ENCODE measurements around the gene SCN1A.

SCN1A gene

DNA sequence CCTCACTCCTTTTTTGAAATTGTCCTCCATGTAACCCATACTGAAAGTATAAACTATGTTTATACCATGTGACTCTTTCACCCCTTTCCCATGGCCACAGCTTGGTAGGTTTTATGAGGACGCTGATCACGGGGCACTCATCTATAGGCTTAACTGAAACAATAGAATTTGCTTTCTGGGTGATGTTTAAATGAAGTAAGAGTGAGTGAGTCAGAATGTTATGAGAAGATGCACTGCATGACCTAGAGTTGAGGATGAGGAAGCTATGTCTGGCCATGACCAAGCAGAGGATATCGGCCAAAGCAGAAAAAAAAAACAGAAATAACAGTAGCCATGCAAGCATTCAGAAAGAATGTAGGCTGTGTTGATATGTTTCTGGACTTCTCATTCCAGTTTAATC lies 34.9 kb downstream of the SCN1A start:
- DNase-seq (ENCODE audit: low spot score in 2 of 2) (no peak), ATAC-seq (replicated peaks; ENCODE audit: extremely low read depth, poor library complexity, severe bottlenecking) (no peak)
- no peak overlapping the region for H3K4me3 Mint-ChIP-seq
- no peaks in the 10 kb centered on the region for H3K36me3 Mint-ChIP-seq (ENCODE audit: insufficient read depth)
- no peak overlapping the region for H3K27ac Mint-ChIP-seq (ENCODE audit: low read depth)
- no peaks in the 10 kb centered on the region for H3K9me3 Mint-ChIP-seq
- H3K4me1 Mint-ChIP-seq, result no peaks in the 10 kb centered on the region
- peaks cover 19% of the 10 kb centered on the region for H3K27me3 Mint-ChIP-seq

DNA sequence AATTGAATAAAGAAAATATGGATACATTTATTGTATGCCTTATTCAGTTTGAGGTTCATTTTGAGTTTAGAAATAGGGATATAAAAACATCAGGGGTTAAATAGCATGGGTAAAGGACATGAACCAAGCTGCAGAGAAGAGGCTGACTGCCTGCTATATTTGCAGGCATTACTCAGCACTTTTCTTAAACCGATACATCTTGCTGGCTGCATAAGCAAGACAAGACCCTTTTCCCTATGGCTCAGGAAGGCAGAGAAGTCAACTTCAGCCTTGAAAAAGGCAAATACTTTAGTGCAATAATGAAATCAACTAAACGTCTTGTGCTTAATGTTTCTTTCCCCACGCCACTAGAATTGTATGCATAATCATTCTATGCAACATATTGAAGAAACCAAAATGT lies 36.4 kb downstream of the SCN1A start:
- DNase-seq (ENCODE audit: low spot score in 2 of 2), result no peak
- no peak overlapping the region for H3K27ac Mint-ChIP-seq (ENCODE audit: low read depth)
- no peaks in the 10 kb centered on the region for H3K4me1 Mint-ChIP-seq

DNA sequence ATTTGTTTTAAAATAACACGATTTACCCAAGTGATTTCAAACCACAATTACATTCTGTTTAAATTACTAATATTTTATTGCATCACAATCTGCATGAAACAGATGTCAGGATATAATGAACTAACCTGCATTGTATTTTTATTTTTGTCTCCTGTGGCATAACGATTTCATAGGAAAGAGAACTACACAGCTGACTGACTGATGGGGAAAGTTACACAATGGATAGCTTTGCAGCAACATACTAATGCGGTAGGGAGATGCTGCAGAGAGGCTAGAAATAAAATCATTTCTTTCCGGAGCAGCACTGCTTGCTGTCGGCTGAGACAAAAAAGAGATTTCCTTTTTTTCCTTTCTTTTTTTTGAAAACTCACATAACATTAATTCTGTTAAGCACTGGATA lies 36.9 kb downstream of the SCN1A start:
- DNase-seq (ENCODE audit: low spot score in 2 of 2) (no peak), ATAC-seq (replicated peaks; ENCODE audit: extremely low read depth, poor library complexity, severe bottlenecking) (no peak)
- Mint-ChIP-seq H3K9me3 (no peaks in the 10 kb centered on the region), H3K4me1 (no peaks in the 10 kb centered on the region), H3K4me3 (no peak overlapping the region), H3K36me3 (ENCODE audit: insufficient read depth) (no peaks in the 10 kb centered on the region), H3K27me3 (peaks cover 30% of the 10 kb centered on the region), H3K27ac (ENCODE audit: low read depth) (no peak overlapping the region)

More for the DNA sequence above, 36.4 kb downstream of the SCN1A start:
- no peak for ATAC-seq (replicated peaks; ENCODE audit: extremely low read depth, poor library complexity, severe bottlenecking)
- H3K9me3 Mint-ChIP-seq, result no peaks in the 10 kb centered on the region
- H3K4me3 Mint-ChIP-seq, result no peak overlapping the region
- peaks cover 25% of the 10 kb centered on the region for H3K27me3 Mint-ChIP-seq
- H3K36me3 Mint-ChIP-seq (ENCODE audit: insufficient read depth), result no peaks in the 10 kb centered on the region

DNA sequence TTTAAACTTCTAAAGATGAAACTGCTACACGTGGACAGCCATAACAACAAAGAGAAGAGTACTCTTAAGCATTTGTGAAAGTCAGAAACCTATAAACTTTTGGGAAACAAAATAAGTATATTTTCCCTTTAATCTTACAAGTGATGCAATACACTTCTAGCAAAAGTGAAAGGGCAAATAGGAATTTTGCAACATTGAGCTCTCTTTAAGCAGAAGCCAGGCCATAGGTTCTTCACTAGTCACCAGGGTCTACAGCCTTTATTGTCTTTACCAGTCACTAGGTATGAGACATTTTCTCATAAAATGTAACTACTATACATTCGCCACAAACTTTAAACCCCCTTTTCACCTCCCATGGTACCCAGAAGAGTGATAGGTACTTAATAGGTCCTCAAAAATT lies 37.5 kb downstream of the SCN1A start:
- Mint-ChIP-seq H3K27ac (ENCODE audit: low read depth) (no peak overlapping the region), H3K36me3 (ENCODE audit: insufficient read depth) (no peaks in the 10 kb centered on the region), H3K4me1 (no peaks in the 10 kb centered on the region), H3K27me3 (peaks cover 32% of the 10 kb centered on the region), H3K4me3 (no peak overlapping the region), H3K9me3 (no peaks in the 10 kb centered on the region)
- ATAC-seq (replicated peaks; ENCODE audit: extremely low read depth, poor library complexity, severe bottlenecking), result no peak
- no peak for DNase-seq (ENCODE audit: low spot score in 2 of 2)

DNA sequence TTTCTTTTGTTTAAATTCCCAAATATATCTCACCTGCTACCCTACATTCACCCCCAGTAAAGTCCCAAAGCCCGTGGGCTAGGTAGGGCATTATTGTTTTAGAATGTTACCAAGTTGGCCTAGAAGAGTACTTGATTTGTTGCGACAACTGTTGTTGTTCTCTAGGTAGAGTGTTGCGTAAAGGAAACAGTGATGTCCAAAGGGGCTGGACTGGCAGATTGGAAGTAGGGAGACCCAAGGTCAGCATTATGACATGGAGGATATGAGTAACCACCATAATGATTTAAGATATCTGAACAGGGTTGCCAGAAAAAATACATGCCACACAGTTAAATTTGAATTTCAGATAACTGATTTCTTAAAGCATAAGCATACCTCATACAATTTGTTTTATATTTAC lies 39.2 kb downstream of the SCN1A start:
- no peaks in the 10 kb centered on the region for H3K9me3 Mint-ChIP-seq
- no peaks in the 10 kb centered on the region for H3K4me1 Mint-ChIP-seq
- H3K36me3 Mint-ChIP-seq (ENCODE audit: insufficient read depth), result no peaks in the 10 kb centered on the region
- DNase-seq (ENCODE audit: low spot score in 2 of 2), result no peak
- no peak overlapping the region for H3K4me3 Mint-ChIP-seq
- no peak for ATAC-seq (replicated peaks; ENCODE audit: extremely low read depth, poor library complexity, severe bottlenecking)
- H3K27me3 Mint-ChIP-seq, result peaks cover 30% of the 10 kb centered on the region
- no peak overlapping the region for H3K27ac Mint-ChIP-seq (ENCODE audit: low read depth)

DNA sequence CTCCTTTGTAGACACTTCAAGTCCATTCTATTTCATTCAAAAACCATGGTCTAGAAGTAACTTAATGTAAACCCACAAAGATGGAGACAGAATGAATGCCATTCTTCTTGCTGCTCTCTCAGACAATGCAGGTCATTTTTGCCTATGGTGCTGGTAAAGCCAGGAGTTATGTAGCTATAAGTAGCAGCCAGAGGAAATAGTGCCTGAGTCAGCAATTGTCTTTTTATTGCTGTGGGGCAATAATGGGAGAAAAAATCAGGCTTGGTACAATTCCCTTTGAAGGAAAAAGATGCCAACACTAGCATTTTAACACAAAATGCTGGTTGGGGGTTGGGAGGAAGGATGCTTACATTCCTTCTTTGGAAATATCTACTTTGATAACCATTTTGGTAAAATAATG lies 43.5 kb downstream of the SCN1A start:
- ATAC-seq (replicated peaks; ENCODE audit: extremely low read depth, poor library complexity, severe bottlenecking) (no peak), DNase-seq (ENCODE audit: low spot score in 2 of 2) (no peak)
- peaks cover 30% of the 10 kb centered on the region for H3K27me3 Mint-ChIP-seq
- H3K36me3 Mint-ChIP-seq (ENCODE audit: insufficient read depth), result no peaks in the 10 kb centered on the region
- no peaks in the 10 kb centered on the region for H3K9me3 Mint-ChIP-seq
- H3K4me1 Mint-ChIP-seq, result no peaks in the 10 kb centered on the region
- H3K27ac Mint-ChIP-seq (ENCODE audit: low read depth), result no peak overlapping the region
- no peak overlapping the region for H3K4me3 Mint-ChIP-seq

DNA sequence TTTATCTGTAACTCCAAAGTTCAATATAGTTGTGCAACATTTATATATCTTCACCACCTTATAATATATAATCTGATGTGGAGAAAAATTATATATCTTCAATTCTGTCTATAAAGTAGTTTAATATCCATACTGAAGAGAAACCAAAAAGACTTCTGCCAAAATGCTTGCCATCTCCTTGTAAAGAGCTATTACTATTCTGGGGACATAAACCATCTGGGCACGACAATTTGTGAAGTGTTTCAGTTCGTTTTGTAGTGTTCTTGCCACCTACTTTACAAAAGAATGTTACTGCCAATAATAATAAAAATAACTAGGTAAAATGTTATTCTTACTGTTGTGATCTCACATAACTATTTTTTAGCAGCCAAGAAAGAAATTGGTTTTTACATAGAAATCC lies 45.1 kb downstream of the SCN1A start:
- H3K27me3 Mint-ChIP-seq, result peaks cover 30% of the 10 kb centered on the region
- H3K4me3 Mint-ChIP-seq, result no peak overlapping the region
- no peak for DNase-seq (ENCODE audit: low spot score in 2 of 2)
- H3K4me1 Mint-ChIP-seq, result no peaks in the 10 kb centered on the region
- no peak for ATAC-seq (replicated peaks; ENCODE audit: extremely low read depth, poor library complexity, severe bottlenecking)
- no peak overlapping the region for H3K27ac Mint-ChIP-seq (ENCODE audit: low read depth)
- no peaks in the 10 kb centered on the region for H3K36me3 Mint-ChIP-seq (ENCODE audit: insufficient read depth)
- no peaks in the 10 kb centered on the region for H3K9me3 Mint-ChIP-seq

DNA sequence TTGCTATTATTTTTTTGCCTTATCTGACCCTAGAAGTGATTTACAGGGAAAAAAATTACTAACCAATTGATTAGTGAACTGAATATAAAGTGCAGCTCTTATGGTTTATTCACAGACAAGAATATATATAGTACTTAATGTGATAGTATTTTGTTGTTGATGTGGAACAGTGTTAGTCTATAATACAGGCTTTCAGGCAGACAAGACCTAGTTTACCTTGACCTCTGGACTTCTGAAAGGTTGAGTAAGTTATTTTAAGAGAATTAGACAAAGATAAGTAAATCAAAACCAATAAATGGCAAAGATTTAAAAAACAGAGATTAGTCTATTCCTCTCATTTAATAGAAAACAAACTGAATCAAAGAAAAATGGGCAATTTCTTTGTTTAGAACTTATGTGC lies 46.0 kb downstream of the SCN1A start:
- Mint-ChIP-seq H3K4me1 (no peaks in the 10 kb centered on the region), H3K9me3 (no peaks in the 10 kb centered on the region), H3K36me3 (ENCODE audit: insufficient read depth) (no peaks in the 10 kb centered on the region), H3K4me3 (no peak overlapping the region), H3K27me3 (peaks cover 36% of the 10 kb centered on the region), H3K27ac (ENCODE audit: low read depth) (no peak overlapping the region)
- ATAC-seq (replicated peaks; ENCODE audit: extremely low read depth, poor library complexity, severe bottlenecking) (no peak), DNase-seq (ENCODE audit: low spot score in 2 of 2) (no peak)

DNA sequence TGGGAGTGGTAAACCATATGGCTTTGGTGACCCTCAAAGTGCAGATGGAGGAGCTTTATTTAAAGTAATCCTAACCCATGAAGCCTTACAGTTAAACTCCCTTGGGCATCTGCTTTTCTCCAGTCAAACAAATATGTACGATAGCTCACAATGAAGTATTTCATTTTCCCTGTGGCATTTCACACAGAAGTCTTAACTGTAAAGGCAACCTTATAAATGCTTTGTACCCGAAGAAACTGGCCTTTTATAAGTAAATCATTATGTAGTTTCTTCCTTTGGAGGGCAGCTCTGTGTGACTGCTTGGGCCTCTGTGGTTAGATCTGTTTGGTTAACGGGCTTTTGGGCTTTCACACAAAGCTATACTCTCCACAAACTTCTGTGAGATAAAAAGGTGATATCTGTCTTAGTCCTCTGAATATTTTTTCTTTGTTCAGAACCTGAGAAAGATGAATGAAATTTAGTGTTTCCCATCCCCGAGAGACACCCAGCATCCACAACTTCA lies 46.6 kb downstream of the SCN1A start:
- no peak overlapping the region for H3K27ac Mint-ChIP-seq (ENCODE audit: low read depth)
- H3K4me1 Mint-ChIP-seq, result no peaks in the 10 kb centered on the region
- H3K36me3 Mint-ChIP-seq (ENCODE audit: insufficient read depth), result no peaks in the 10 kb centered on the region
- no peaks in the 10 kb centered on the region for H3K9me3 Mint-ChIP-seq
- ATAC-seq (replicated peaks; ENCODE audit: extremely low read depth, poor library complexity, severe bottlenecking) (no peak), DNase-seq (ENCODE audit: low spot score in 2 of 2) (no peak)
- peaks cover 36% of the 10 kb centered on the region for H3K27me3 Mint-ChIP-seq
- H3K4me3 Mint-ChIP-seq, result no peak overlapping the region

DNA sequence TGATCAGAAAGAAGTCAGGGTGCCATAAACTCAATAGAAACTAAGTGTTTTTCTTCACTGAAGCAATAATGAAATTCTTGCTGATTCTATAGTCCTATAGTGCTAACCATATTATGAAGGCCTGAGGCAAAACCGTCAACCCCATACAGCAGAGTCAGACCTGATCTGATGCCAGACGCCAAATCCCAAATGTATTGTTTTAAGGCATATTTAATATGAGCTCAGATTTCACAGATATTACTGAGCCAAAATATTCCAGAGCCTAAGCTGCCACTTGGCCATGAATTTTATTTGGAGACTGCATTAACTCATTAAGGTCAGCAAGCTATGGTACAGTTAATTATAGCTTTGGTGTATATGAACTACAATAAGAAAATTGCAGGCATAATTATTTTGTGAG lies 53.4 kb downstream of the SCN1A start:
- DNase-seq (ENCODE audit: low spot score in 2 of 2) (no peak), ATAC-seq (replicated peaks; ENCODE audit: extremely low read depth, poor library complexity, severe bottlenecking) (no peak)
- peaks cover 14% of the 10 kb centered on the region for H3K27me3 Mint-ChIP-seq
- H3K4me1 Mint-ChIP-seq, result no peaks in the 10 kb centered on the region
- no peak overlapping the region for H3K4me3 Mint-ChIP-seq
- no peaks in the 10 kb centered on the region for H3K9me3 Mint-ChIP-seq
- H3K27ac Mint-ChIP-seq (ENCODE audit: low read depth), result no peak overlapping the region
- no peaks in the 10 kb centered on the region for H3K36me3 Mint-ChIP-seq (ENCODE audit: insufficient read depth)

DNA sequence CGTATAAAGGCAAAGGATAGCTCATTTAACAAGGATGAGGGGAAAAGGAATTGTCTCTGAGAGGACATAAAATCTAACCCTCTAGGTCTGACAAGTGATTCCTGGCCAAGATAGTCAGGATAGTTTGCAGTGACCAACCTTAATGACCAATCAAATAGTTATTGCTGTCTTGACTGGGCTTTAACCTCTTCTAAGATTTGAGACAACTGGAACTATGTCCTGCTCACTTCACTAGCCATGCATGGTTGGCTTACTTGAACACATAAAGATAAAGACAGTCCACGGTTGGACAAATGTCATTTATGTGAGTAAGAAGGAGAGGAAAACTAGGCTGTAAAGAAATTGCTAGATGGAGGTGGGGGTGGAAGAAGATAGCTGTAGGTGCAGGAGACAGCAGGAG lies 53.8 kb downstream of the SCN1A start:
- ATAC-seq (replicated peaks; ENCODE audit: extremely low read depth, poor library complexity, severe bottlenecking), result no peak
- no peaks in the 10 kb centered on the region for H3K4me1 Mint-ChIP-seq
- H3K36me3 Mint-ChIP-seq (ENCODE audit: insufficient read depth), result no peaks in the 10 kb centered on the region
- no peak for DNase-seq (ENCODE audit: low spot score in 2 of 2)
- no peaks in the 10 kb centered on the region for H3K9me3 Mint-ChIP-seq
- H3K4me3 Mint-ChIP-seq, result no peak overlapping the region
- H3K27me3 Mint-ChIP-seq, result peaks cover 14% of the 10 kb centered on the region
- no peak overlapping the region for H3K27ac Mint-ChIP-seq (ENCODE audit: low read depth)

DNA sequence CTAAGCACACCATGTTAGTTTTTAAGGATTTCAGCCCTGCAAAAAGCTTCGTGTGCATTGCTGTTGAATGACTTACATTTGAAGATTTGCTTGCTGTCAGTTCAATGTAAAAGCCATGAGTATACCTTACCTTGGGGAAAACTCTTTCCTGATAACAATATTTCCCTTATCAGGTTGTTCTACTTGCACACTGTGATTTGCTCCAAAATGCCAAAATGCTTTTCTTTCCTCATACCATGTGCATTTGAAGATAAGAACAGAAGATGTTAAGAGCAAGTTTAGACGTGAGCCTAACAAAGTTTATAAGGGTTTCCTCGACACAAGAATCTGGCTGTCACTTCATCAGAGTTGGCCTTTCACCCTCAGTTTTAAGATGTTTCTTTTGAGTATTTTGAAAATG lies 57.6 kb downstream of the SCN1A start:
- Mint-ChIP-seq H3K4me3 (no peak overlapping the region), H3K27ac (ENCODE audit: low read depth) (no peak overlapping the region), H3K4me1 (no peaks in the 10 kb centered on the region), H3K36me3 (ENCODE audit: insufficient read depth) (no peaks in the 10 kb centered on the region), H3K27me3 (no peaks in the 10 kb centered on the region), H3K9me3 (no peaks in the 10 kb centered on the region)
- ATAC-seq (replicated peaks; ENCODE audit: extremely low read depth, poor library complexity, severe bottlenecking) (no peak), DNase-seq (ENCODE audit: low spot score in 2 of 2) (no peak)

DNA sequence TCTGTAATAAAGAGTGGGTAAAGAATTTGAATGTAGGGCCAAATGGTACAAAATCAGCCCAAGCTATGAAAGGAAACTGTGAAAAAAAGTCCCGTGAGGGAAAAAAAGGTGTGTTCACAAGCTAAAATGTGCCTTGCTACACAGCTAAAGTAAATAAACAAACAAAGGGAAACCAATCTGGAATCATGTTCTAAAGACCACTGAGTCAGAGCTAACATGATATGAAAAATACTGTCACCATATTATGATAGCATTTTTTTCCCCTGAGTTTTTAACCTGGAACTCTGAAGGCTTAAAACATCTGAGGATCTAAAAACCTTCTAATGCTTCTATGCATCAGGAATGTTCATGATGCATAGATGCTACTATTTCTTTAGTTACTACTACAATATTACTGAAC lies 58.8 kb downstream of the SCN1A start:
- no peaks in the 10 kb centered on the region for H3K36me3 Mint-ChIP-seq (ENCODE audit: insufficient read depth)
- no peaks in the 10 kb centered on the region for H3K9me3 Mint-ChIP-seq

DNA sequence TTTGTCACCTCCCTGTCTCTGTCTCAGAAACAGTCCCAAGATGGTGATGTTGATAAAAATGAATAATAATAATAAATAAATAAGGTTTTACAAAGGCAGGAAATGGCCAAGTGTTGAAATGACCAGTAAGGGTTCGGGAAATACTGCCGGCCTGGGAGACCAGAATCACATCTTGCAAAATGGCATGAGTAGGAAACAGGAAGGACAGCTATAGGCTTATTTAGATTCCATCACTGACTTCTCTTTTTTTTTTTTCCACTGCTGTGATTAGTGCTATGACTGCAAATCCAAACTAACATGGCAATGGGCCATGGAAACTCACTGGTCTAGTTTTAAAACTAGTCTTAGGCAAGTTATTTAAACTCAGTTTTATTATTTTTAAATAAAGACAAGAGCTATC lies 60.6 kb downstream of the SCN1A start:
- no peak overlapping the region for H3K27ac Mint-ChIP-seq (ENCODE audit: low read depth)
- H3K9me3 Mint-ChIP-seq, result no peaks in the 10 kb centered on the region
- H3K4me3 Mint-ChIP-seq, result no peak overlapping the region
- H3K4me1 Mint-ChIP-seq, result no peaks in the 10 kb centered on the region
- no peak for ATAC-seq (replicated peaks; ENCODE audit: extremely low read depth, poor library complexity, severe bottlenecking)
- no peaks in the 10 kb centered on the region for H3K36me3 Mint-ChIP-seq (ENCODE audit: insufficient read depth)
- no peak for DNase-seq (ENCODE audit: low spot score in 2 of 2)
- no peaks in the 10 kb centered on the region for H3K27me3 Mint-ChIP-seq

More for the DNA sequence above, 58.8 kb downstream of the SCN1A start:
- Mint-ChIP-seq H3K27me3 (no peaks in the 10 kb centered on the region), H3K4me3 (no peak overlapping the region), H3K4me1 (no peaks in the 10 kb centered on the region), H3K27ac (ENCODE audit: low read depth) (no peak overlapping the region)
- ATAC-seq (replicated peaks; ENCODE audit: extremely low read depth, poor library complexity, severe bottlenecking) (no peak), DNase-seq (ENCODE audit: low spot score in 2 of 2) (no peak)

Data from central memory CD8-positive, alpha-beta T cell (primary cell).